Stimulated activated naive B cell treated with anti-CD40 and anti-IgM and Interleukin-4, amounts not matched to agents 10 μg/mL and 1 μg/mL and 100 μg/mL, for 72 hours (primary cell): Measurements from ENCODE around the gene RFC4.
A peak's percentile ranks its signal among the peaks of the same experiment; 100 is the strongest.
"Not testable (repeated sequence)": the region's sequence is repeated elsewhere in the genome, so short reads cannot be mapped to it uniquely, and the experiment has no call there.

Experiments
- ATAC-seq, 2 donors: fragments of 150-1000 bp; cut with Tn5 transposase; replicated peaks; 2 replicates each; pipeline ENCODE4 v1.10.0; 2021; ENCODE audit warnings: moderate library complexity in 1 of 2
- DNase-seq: peaks from one replicate; pipeline ENCODE4 v3.0.0; 2021
- H3K27ac Mint-ChIP-seq: one replicate; pipeline ENCODE4 v1.8.0; 2022; ENCODE audit warnings: mild to moderate bottlenecking, mixed read lengths
- H3K27me3 Mint-ChIP-seq, 2 donors: one replicate each; pipeline ENCODE4 v1.8.0; 2022; ENCODE audit warnings: mixed read lengths in 2 of 2
- H3K36me3 Mint-ChIP-seq, 2 donors: one replicate each; pipeline ENCODE4 v1.8.0; 2022; ENCODE audit warnings: mixed read lengths in 2 of 2, mild to moderate bottlenecking in 1 of 2
- H3K4me1 Mint-ChIP-seq, 2 donors: one replicate each; pipeline ENCODE4 v1.8.0; 2022; ENCODE audit warnings: mixed read lengths in 2 of 2, mild to moderate bottlenecking in 1 of 2
- H3K4me3 Mint-ChIP-seq, 2 donors: one replicate each; pipeline ENCODE4 v1.8.0; 2022; ENCODE audit warnings: mild to moderate bottlenecking in 2 of 2, mixed read lengths in 2 of 2, moderate library complexity in 1 of 2
- H3K9me3 Mint-ChIP-seq, 2 donors: one replicate each; pipeline ENCODE4 v1.8.0; 2022; ENCODE audit warnings: mixed read lengths in 2 of 2, mild to moderate bottlenecking in 1 of 2

RFC4 gene

DNA sequence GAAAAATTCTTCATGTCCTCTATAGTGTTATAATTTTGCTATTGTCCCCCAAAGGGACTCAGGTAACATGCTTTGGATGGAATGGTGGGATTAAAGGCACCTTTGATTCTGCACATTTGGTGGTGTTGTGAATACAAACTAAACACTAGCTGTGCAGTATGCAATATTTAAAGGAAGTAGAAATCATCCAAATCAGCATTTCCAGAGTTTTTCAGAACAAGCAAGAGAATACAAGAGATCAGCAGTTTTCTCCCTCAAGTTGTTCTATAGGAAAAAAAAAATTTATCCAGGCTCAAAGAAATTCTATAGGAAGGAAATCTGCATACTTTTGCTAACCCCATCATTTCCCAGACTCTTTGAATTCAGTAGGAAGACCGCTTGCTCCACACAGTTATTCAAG is 26.0 kb upstream of the RFC4 start:
- ATAC-seq = no peak
- H3K4me1 Mint-ChIP-seq = no peaks in the 10 kb centered on the region
- peaks cover 28 to 47% of the 10 kb centered on the region in 2 donors for H3K27me3 Mint-ChIP-seq
- H3K9me3 Mint-ChIP-seq = peaks cover 0 to 5% of the 10 kb centered on the region in 2 donors
- DNase-seq = no peak
- H3K27ac Mint-ChIP-seq = no peak overlapping the region
- no peak overlapping the region for H3K4me3 Mint-ChIP-seq
- H3K36me3 Mint-ChIP-seq = no peaks in the 10 kb centered on the region

DNA sequence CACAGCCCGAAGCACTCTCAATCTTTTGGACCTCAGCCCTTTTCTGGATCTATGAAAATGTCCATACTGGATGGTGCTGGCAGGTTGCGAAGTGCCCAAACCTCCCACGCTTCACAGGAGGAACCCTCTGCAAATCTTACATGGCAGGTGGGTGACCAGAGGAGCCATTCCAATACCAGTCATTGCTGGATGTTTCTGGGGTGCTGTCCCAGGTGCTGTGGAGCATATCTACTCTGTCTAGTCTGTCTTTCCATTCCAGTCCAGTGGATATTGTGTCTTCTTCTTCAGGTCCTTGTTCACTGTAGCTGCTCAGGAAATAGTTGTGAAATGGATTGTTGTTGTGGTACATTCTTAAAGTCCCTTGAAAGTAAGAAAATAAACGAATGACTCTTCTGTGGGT is 25.5 kb upstream of the RFC4 start:
- Mint-ChIP-seq H3K9me3 (peaks cover 0 to 5% of the 10 kb centered on the region in 2 donors), H3K36me3 (no peaks in the 10 kb centered on the region), H3K4me3 (no peak overlapping the region), H3K27me3 (peaks cover 28 to 47% of the 10 kb centered on the region in 2 donors), H3K27ac (no peak overlapping the region), H3K4me1 (peaks cover 0 to under 1% of the 10 kb centered on the region in 2 donors)
- ATAC-seq = no peak
- DNase-seq = no peak

DNA sequence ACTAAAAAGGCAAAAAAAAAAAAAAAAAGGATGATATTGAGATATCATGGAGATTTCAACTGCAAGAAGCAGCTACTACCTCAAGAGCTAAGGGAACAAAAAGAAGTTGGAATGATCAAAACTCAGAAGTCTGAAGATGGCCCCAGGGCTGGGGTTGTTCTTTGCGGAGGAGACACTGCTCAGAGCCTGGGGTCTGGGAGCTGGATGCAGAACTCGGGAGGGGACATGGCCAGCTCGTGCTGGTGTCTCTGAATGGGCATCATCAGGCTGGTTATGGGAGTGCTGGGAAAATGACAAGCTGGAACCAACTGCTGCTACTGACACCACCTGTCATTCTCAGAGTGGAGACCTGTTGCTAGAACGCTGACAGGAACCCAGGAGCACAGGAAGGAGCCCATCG is 22.1 kb upstream of the RFC4 start:
- Mint-ChIP-seq H3K4me3 (no peak overlapping the region), H3K4me1 (peaks cover 18 to 24% of the 10 kb centered on the region in 2 donors), H3K27ac (peak overlapping the region; percentile 4), H3K36me3 (peaks cover 0 to 12% of the 10 kb centered on the region in 2 donors), H3K27me3 (peaks cover 50 to 68% of the 10 kb centered on the region in 2 donors), H3K9me3 (no peaks in the 10 kb centered on the region)
- DNase-seq (no peak), ATAC-seq (no peak)

DNA sequence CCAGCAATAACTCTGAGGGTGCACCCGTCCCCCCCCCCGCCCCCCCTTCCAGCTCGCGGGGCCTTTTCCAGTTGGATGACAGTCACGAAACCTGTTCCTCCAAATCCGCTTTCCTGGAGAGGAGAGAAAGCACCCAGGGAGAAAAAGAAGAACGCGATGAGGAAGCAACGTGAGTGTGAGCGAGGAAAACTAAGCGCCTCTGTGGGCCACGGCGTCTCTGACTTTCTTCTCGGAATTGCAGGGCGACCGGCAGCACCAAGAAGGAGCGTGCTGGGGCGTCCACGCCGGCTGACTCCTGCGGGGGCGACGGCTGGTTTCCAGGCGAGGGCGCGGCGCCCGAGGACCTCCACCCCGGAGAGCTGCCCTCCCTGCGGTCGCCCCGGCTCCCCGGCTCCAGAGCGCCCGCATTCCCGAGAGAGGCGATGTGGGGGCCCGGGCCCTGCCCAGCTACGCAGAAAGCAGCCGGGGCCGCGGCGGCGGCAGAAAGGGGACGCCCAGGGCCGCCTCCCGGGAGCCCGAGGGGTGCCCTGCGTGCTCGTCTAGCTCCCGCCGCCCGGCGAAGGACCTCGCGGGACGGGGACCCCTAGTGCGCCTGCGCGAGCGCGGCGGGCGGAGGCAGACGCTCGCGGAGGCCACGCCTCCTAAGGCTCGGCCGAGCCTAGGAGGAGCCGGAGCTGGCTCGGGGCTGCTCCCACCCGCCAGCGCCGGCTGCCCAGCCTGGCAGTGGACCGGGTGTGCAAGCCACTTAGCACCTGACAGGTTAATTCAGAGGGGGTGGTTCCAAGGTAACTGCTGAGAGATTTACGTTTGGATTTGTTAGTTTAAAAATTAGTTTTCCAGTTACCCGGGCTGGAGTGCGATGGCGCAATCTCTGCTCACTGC is 20.9 kb upstream of the RFC4 start:
- H3K4me3 Mint-ChIP-seq = peak overlapping the region; percentile 81 to 91
- H3K36me3 Mint-ChIP-seq = peaks cover 0 to 12% of the 10 kb centered on the region in 2 donors
- no peaks in the 10 kb centered on the region for H3K9me3 Mint-ChIP-seq
- H3K27me3 Mint-ChIP-seq = peaks cover 50 to 62% of the 10 kb centered on the region in 2 donors
- peak; percentile 83 for DNase-seq
- peaks cover 18 to 24% of the 10 kb centered on the region in 2 donors for H3K4me1 Mint-ChIP-seq
- peak overlapping the region; percentile 26 for H3K27ac Mint-ChIP-seq
- ATAC-seq = peak; percentile 87 to 90

DNA sequence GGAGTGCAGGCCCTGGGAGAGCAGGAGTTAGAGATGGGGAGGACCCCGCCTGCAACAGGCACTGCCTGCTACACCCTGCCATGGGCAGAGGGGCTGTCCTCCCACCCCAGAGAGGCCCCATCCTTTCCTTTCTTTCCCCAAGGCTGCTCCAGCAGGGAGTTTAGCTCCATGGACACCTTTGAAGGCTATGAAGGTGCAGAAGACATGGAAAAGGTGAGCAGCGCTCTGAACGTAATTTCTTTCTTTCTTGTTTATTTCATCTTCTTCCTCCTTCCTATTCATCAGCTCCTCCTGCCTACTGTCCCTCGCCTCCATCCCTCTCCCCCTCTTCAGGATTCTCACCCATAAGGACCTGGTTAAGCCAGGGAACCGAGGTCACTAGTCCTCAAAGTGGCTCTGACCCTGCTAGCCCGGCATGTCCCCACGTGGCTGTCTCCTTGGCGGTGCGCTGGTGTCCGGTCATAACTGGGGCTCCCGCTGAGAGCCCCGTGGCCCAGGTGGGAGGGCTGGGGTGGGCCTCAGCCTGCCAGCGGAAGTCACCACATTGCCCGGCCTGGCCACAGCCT is 20.2 kb upstream of the RFC4 start:
- no peak for DNase-seq
- H3K4me1 Mint-ChIP-seq = peaks cover 18 to 24% of the 10 kb centered on the region in 2 donors
- ATAC-seq = peak; percentile 24
- H3K4me3 Mint-ChIP-seq = peak overlapping the region; percentile 81 to 91
- H3K27me3 Mint-ChIP-seq = peaks cover 43 to 55% of the 10 kb centered on the region in 2 donors
- H3K36me3 Mint-ChIP-seq = peaks cover 0 to 12% of the 10 kb centered on the region in 2 donors
- H3K9me3 Mint-ChIP-seq = no peaks in the 10 kb centered on the region
- H3K27ac Mint-ChIP-seq = peak overlapping the region; percentile 87

DNA sequence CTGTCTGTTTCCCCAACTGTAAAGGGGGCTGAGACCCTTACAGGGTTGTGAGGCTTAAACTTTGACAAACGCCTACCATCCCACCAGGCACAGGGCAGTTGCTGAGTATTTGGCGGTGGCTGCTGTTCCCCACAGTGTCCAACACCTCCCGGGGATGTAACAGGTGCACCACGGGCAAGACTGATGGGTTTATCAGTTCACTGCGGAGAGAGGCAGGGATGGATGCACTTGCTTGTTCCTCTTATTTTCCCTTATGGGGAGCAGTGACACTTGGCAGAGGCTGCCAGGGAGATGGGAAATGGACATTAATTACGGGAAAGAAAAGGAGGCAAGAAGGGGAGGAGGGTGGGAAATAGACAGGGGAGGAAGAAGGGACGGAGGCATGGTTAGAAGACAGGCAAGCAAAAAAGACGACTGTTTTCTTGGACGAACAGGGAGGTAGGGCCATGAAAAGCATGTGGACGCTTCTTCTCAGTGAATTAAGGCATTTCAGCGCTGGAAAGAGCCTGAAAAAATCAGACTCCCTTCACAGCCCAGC is 19.7 kb upstream of the RFC4 start:
- peaks cover 0 to 12% of the 10 kb centered on the region in 2 donors for H3K36me3 Mint-ChIP-seq
- DNase-seq = no peak
- peak; percentile 18 to 19 for ATAC-seq

DNA sequence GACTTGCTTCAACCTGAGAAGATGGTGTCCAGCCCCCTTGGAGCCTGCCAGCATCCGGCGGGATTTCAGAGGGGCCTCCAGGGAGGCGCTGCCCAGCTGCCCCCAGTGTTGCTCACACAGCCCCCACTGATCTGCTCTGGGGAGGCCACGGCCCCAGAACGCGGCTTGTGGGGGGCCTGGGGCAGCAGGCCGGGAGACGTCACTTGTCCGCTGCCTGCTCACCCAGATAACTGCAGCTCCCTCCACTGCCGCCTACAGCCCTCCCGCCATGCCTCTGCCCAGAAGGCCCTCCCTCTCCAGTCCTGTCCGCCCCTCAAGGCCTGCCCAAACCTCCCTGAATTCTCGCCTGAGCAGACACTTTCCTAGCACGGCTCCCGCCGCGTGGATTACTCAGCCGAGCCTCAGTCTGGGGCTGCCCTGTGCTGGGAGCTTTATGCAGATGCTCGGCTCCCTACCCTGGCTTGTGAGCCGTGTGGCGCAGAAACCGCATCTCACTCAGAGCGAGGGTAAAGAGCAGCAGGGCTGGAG is 19.1 kb upstream of the RFC4 start:
- no peaks in the 10 kb centered on the region for H3K9me3 Mint-ChIP-seq
- peak overlapping the region; percentile 81 to 91 for H3K4me3 Mint-ChIP-seq
- H3K36me3 Mint-ChIP-seq = peaks cover 0 to 12% of the 10 kb centered on the region in 2 donors
- H3K27ac Mint-ChIP-seq = peak overlapping the region; percentile 77
- DNase-seq = peak; percentile 22
- peaks cover 18 to 24% of the 10 kb centered on the region in 2 donors for H3K4me1 Mint-ChIP-seq
- peak; percentile 60 to 62 for ATAC-seq
- H3K27me3 Mint-ChIP-seq = peaks cover 41 to 45% of the 10 kb centered on the region in 2 donors

More for the DNA sequence above, 19.7 kb upstream of the RFC4 start:
- peak overlapping the region; percentile 62 for H3K27ac Mint-ChIP-seq
- peaks cover 18 to 24% of the 10 kb centered on the region in 2 donors for H3K4me1 Mint-ChIP-seq
- H3K27me3 Mint-ChIP-seq = peaks cover 42 to 49% of the 10 kb centered on the region in 2 donors
- H3K9me3 Mint-ChIP-seq = no peaks in the 10 kb centered on the region
- H3K4me3 Mint-ChIP-seq = peak overlapping the region; percentile 81 to 91

DNA sequence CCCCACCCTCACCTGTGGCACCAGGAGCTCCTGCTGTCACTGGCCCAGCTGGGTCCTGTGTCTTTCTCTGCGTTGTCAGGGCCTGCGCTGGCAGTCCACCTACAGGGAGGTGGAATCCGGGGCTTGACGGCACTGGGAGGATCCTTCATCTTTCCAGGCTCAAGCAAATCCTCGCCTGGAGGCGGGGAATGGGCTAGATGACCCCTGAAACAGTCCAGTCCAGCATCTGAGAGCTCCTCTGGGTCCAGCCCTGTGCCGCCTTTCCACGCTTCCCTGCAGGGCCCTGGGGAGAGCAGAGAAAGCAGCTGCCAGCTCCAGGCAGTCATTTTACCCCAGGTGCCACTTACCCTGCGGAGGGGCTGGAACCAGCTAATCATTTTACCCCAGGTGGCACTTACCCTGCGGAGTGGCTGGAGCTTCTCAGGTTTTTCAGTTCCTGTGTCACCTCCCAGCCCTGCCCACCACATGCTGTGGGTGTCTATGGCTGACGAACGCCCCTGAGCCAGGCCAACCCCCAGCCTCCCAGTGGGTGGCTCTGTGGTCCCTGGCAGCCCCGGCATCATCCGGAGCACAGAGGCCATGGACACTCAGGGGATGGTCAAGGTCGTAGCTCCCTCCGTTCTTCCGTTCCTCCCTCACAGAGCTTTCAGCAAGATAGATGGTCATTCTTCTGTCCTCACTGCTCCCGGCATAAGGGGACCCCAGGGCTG is 18.3 kb upstream of the RFC4 start:
- DNase-seq = no peak
- H3K36me3 Mint-ChIP-seq = peaks cover 0 to 12% of the 10 kb centered on the region in 2 donors

DNA sequence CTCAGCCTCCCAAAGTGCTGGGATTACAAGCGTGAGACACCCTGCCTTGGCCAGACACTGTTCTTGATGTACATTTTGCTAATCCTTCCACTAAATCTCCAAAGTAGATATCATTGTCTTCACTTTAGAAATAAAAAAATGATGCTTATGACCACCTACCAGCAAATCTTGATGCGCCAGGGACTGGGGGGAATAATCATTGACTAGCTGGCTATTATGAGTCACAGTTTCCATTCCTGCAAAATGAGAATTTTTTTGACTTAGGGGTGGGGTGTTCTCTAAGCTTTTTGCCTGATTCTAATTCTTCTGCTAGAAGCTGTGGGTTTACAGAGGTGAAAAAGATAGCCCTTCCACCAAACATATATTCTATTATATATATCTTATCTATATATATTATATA is 17.1 kb upstream of the RFC4 start:
- no peak for ATAC-seq
- DNase-seq = no peak
- Mint-ChIP-seq H3K27ac (no peak overlapping the region), H3K9me3 (no peaks in the 10 kb centered on the region), H3K36me3 (peaks cover 0 to 12% of the 10 kb centered on the region in 2 donors), H3K4me3 (no peak overlapping the region), H3K4me1 (peaks cover 18 to 24% of the 10 kb centered on the region in 2 donors), H3K27me3 (peaks cover 25 to 31% of the 10 kb centered on the region in 2 donors)

More for the DNA sequence above, 18.3 kb upstream of the RFC4 start:
- Mint-ChIP-seq H3K27ac (peak overlapping the region; percentile 77), H3K4me3 (peak overlapping the region; percentile 81 to 91), H3K9me3 (no peaks in the 10 kb centered on the region), H3K4me1 (peaks cover 18 to 24% of the 10 kb centered on the region in 2 donors), H3K27me3 (peaks cover 33 to 37% of the 10 kb centered on the region in 2 donors)
- ATAC-seq = no peak

DNA sequence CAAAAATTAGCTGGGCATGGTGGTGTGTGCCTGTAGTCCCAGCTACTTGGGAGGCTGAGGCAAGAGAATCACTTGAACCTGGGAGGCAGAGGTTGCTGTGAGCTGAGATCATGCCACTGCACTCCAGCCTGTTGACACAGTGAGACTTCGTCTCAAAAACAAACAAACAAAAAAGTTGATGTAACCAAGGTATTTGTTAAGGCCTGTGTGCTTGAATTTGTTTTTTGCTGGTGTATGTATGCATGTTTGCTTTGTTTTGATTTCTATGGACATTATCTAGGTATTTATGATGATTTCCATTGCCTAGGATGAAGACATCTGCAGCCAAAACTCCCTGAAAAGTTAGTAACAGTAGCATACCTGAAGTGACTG is 16.1 kb upstream of the RFC4 start:
- ATAC-seq = not testable (repeated sequence)
- peaks cover 18 to 24% of the 10 kb centered on the region in 2 donors for H3K4me1 Mint-ChIP-seq

DNA sequence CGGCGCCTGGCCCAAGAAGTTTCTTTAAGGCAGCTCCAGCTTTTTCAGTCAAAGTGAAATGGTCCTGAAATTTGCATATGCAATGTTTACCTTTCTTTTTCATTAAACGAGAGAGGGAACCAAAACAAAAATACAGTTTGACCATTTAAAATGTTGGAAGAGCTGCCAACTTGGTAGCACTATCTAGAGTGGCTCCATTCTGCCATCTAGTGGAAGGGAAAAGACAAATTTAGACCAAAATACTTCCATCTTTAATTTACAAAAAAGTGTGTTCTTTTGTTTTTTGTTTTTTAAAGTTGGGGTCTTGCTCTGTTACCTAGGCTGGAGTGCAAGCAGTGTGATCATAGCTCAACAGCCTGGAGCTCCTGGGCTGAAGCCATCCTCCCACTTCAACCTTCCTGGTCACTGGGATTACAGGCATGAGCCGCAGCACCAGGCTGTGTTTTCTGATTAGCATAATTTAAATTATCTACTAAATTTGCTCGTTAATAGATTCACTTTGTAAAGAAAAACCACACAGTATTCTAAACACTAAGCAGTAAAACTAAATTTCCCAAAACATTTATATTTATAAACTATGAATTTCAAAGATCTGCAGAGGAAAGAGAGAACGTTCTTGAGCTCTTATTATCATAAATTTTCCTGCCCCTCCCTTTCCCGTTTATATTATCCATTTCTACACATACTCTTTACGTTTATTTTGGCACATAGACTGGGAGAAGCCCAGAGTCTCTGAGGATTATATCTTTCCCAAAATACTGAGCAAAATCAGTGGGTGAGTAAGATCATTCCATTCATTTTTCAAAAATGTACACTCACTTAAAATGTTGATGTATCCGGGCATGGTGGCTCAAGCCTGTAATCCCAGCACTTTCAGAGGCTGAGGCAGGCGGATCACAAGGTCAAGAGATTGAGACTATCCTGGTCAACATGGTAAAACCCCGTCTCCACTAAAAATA is 15.4 kb upstream of the RFC4 start:
- Mint-ChIP-seq H3K27ac (no peak overlapping the region), H3K4me3 (no peak overlapping the region), H3K36me3 (peaks cover 2 to 12% of the 10 kb centered on the region in 2 donors), H3K27me3 (peaks cover 21 to 26% of the 10 kb centered on the region in 2 donors), H3K9me3 (no peaks in the 10 kb centered on the region), H3K4me1 (peaks cover 18 to 22% of the 10 kb centered on the region in 2 donors)
- ATAC-seq (no peak), DNase-seq (no peak)

More for the DNA sequence above, 16.1 kb upstream of the RFC4 start:
- DNase-seq, H3K4me3 Mint-ChIP-seq, H3K27ac Mint-ChIP-seq, H3K9me3 Mint-ChIP-seq: not testable (repeated sequence)
- H3K36me3 Mint-ChIP-seq = peaks cover 2 to 12% of the 10 kb centered on the region in 2 donors
- peaks cover 22 to 28% of the 10 kb centered on the region in 2 donors for H3K27me3 Mint-ChIP-seq

DNA sequence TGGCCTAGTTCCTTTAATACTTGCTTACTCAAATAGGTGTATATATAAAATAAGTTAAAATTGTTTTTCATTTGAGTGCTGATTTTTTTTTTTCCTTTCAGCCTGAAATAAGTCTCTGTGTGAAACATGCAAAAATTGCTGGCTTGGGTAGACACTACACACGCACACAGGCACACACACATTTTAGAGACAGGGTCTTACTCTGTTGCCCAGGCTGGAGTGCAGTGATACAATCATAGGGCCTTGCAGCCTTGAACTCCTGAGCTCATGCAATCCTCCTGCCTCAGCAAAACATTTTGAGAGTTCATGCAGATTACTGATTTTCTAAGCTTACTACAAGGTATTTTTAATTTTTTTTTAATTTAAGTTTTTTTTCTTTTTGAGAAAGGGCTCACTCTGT is 12.7 kb upstream of the RFC4 start:
- Mint-ChIP-seq H3K27ac (no peak overlapping the region), H3K27me3 (peaks cover 0 to 3% of the 10 kb centered on the region in 2 donors), H3K9me3 (no peaks in the 10 kb centered on the region), H3K36me3 (peaks cover 0 to 2% of the 10 kb centered on the region in 2 donors), H3K4me1 (no peaks in the 10 kb centered on the region), H3K4me3 (no peak overlapping the region)
- ATAC-seq = no peak
- no peak for DNase-seq

DNA sequence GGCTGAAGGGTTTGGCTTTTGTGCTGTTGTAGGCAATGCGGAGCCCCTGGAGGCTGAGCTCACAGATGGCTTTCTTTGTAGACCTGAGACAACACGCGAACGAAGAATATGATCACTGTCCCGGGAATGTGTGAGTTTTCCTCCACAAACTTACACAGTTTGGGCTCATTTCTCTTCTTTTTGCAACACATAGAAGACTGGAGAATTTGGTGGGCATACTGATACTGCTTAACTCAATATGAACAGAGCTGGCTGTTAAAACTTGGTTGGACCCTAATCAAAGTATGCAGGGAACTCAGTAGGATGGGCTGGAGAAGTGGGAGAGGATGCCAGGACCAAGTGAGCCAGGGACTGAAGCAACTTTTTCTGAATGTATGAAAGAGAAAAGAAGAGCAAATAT is 12.2 kb upstream of the RFC4 start:
- ATAC-seq = no peak
- no peak overlapping the region for H3K4me3 Mint-ChIP-seq
- peaks cover 0 to 6% of the 10 kb centered on the region in 2 donors for H3K27me3 Mint-ChIP-seq
- H3K36me3 Mint-ChIP-seq = peaks cover 0 to 2% of the 10 kb centered on the region in 2 donors
- no peaks in the 10 kb centered on the region for H3K9me3 Mint-ChIP-seq
- no peaks in the 10 kb centered on the region for H3K4me1 Mint-ChIP-seq
- H3K27ac Mint-ChIP-seq = no peak overlapping the region
- no peak for DNase-seq
